ENCODE results near the gene PLXNA2.

The PLXNA2 gene

DNA sequence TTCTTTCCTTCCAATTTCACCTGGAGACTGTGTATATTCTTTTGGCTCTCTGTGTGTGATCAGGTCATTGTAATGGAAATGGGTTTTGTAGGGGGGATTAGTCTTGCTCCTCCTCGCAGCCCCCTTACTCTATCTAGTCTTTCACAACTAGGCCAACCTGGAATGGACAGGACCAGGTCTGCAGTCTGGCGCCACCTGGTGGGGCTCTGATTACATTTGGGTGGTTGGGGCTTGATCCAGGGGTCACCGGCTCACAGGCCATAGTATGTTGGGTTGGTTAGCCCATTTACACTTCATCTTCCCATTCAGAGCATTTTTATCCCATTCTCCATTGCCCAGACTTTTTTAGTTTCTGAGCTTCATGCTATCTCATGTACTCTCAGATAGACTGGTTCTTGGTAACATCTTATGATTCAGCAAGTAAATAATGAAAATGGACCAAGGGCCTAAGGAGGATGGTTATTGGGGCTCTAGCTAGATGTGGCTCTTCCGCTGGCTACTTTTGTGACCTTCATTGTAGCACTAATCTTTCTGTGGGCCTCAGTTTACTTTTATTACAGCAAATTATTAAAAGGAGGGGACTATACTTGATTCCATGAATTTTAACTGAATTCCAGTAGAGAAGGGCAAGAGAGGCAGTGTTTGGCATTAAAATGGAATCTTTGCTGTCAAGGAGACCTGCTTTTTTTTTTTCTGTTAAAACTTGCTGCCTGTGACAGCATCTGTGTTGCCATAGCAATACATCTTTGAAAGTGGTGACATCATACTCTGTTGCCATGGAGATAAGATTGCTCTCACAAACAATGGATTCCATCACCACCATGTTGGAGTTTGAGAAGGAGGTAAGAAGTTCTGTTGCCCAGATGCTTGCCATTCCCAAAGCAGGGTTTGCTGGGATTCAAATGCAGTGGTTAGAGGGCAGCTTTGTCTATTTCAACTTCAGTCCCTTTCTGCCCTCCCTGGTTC is 150.1 kb downstream of the PLXNA2 start:
- H3K27ac Mint-ChIP-seq, result peak overlapping the region in 1 of 3 experiments; percentile 50
- TF ChIP-seq, protein P1, sequence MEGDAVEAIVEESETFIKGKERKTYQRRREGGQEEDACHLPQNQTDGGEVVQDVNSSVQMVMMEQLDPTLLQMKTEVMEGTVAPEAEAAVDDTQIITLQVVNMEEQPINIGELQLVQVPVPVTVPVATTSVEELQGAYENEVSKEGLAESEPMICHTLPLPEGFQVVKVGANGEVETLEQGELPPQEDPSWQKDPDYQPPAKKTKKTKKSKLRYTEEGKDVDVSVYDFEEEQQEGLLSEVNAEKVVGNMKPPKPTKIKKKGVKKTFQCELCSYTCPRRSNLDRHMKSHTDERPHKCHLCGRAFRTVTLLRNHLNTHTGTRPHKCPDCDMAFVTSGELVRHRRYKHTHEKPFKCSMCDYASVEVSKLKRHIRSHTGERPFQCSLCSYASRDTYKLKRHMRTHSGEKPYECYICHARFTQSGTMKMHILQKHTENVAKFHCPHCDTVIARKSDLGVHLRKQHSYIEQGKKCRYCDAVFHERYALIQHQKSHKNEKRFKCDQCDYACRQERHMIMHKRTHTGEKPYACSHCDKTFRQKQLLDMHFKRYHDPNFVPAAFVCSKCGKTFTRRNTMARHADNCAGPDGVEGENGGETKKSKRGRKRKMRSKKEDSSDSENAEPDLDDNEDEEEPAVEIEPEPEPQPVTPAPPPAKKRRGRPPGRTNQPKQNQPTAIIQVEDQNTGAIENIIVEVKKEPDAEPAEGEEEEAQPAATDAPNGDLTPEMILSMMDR (IDR thresholded peaks at IDR 0.05; ENCODE audit: unreplicated experiment in 3 of 3), result peak; percentile 60 to 69 (median 60)
- H3K4me1 Mint-ChIP-seq, result peaks cover 37% of the 10 kb centered on the region
- no peak overlapping the region for H3K4me3 Mint-ChIP-seq
- peaks cover 10% of the 10 kb centered on the region for H3K27me3 Mint-ChIP-seq (ENCODE audit: low read depth)
- H3K36me3 Mint-ChIP-seq (ENCODE audit: low read depth), result peaks cover 67% of the 10 kb centered on the region
- no peaks in the 10 kb centered on the region for H3K9me3 Mint-ChIP-seq

DNA sequence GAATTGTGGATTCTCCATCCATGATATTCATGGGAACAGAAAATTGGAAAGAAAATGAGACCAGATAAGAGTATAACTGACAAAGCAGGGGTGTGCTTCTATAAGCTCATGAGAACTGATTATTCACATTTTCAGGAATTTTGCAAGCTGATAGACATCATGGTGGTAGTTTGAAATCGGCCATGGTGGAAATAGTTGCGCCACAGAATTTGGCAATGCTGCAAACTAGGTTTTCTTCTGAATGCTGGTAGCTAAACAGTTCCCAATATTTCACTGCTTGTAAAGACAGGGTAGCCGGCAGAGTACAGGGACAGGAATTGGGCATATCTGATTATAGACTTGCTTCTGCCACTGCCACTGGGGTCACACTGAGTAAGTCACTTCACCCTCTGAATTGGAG is 151.1 kb downstream of the PLXNA2 start:
- no peak overlapping the region for H3K4me3 Mint-ChIP-seq
- peaks cover 8% of the 10 kb centered on the region for H3K27me3 Mint-ChIP-seq (ENCODE audit: low read depth)
- TF ChIP-seq, protein P1 (IDR thresholded peaks at IDR 0.05; ENCODE audit: unreplicated experiment in 3 of 3), result no peak
- no peaks in the 10 kb centered on the region for H3K9me3 Mint-ChIP-seq
- peaks cover 36% of the 10 kb centered on the region for H3K4me1 Mint-ChIP-seq
- H3K36me3 Mint-ChIP-seq (ENCODE audit: low read depth), result peaks cover 67% of the 10 kb centered on the region
- H3K27ac Mint-ChIP-seq, result peak overlapping the region in 1 of 3 experiments; percentile 50

GRCh38 chr1:208090388-208091301 is 153.5 kb downstream of the PLXNA2 start:
- H3K27ac Mint-ChIP-seq, result peak overlapping the region; percentile 71 to 93 (median 73)

GRCh38 chr1:208089761-208090370 is 154.3 kb downstream of the PLXNA2 start:
- peak overlapping the region in 1 of 3 experiments; percentile 43 for H3K4me3 Mint-ChIP-seq
- peaks cover 64% of the 10 kb centered on the region for H3K4me1 Mint-ChIP-seq
- no peaks in the 10 kb centered on the region for H3K9me3 Mint-ChIP-seq
- H3K36me3 Mint-ChIP-seq (ENCODE audit: low read depth), result peaks cover 75% of the 10 kb centered on the region
- H3K27ac Mint-ChIP-seq, result peak overlapping the region; percentile 71 to 93 (median 73)
- TF ChIP-seq, protein P1 (IDR thresholded peaks at IDR 0.05; ENCODE audit: unreplicated experiment in 3 of 3), result no peak
- peaks cover 7% of the 10 kb centered on the region for H3K27me3 Mint-ChIP-seq (ENCODE audit: low read depth)

More at GRCh38 chr1:208090388-208091301, 153.5 kb downstream of the PLXNA2 start:
- peaks cover 7% of the 10 kb centered on the region for H3K27me3 Mint-ChIP-seq (ENCODE audit: low read depth)
- peaks cover 76% of the 10 kb centered on the region for H3K36me3 Mint-ChIP-seq (ENCODE audit: low read depth)
- TF ChIP-seq, protein P1 (IDR thresholded peaks at IDR 0.05; ENCODE audit: unreplicated experiment in 3 of 3), result no peak
- H3K4me3 Mint-ChIP-seq, result peak overlapping the region; percentile 7 to 17 (median 11)
- H3K9me3 Mint-ChIP-seq, result no peaks in the 10 kb centered on the region
- H3K4me1 Mint-ChIP-seq, result peaks cover 57% of the 10 kb centered on the region

DNA sequence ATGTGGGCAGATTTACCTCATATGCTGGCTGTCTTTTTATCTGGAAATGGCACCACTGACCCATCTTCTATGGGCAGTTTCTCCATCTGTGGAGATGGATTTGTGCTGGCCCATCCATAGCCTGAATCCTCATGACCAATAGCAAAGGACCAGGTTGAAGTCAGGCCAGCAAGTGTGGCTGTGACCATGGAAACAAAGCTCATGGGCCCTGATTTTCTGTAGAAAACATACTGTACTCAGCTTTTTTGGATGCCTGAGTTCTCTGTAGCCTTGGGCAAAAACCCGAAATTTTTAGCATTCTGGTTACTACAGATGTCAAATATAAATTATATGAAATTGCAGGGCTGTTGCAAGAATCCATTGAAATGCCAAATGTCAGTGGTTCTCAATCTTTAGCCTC is 155.0 kb downstream of the PLXNA2 start:
- H3K27me3 Mint-ChIP-seq (ENCODE audit: low read depth), result peaks cover 7% of the 10 kb centered on the region
- peaks cover 69% of the 10 kb centered on the region for H3K4me1 Mint-ChIP-seq
- H3K36me3 Mint-ChIP-seq (ENCODE audit: low read depth), result peaks cover 76% of the 10 kb centered on the region
- H3K9me3 Mint-ChIP-seq, result no peaks in the 10 kb centered on the region
- H3K27ac Mint-ChIP-seq, result no peak overlapping the region
- TF ChIP-seq, protein P1 (IDR thresholded peaks at IDR 0.05; ENCODE audit: unreplicated experiment in 3 of 3), result no peak
- no peak overlapping the region for H3K4me3 Mint-ChIP-seq

Data from nephron (organoid).